SK-N-MC (cell line): ENCODE measurements around the gene ZBTB7B.

Source experiments
- EZH2 ChIP-seq: fragments of 200-600 bp; sonication (generic); IDR thresholded peaks from one replicate; pipeline ENCODE4 v1.6.1; 2017; ENCODE audit warnings: antibody characterized with exemption
- POLR2AphosphoS5 ChIP-seq: IDR thresholded peaks from 2 replicates; pipeline ENCODE4 v1.6.1; 2012; ENCODE audit warnings: mild to moderate bottlenecking, low read depth, low read length, borderline replicate concordance

DNA sequence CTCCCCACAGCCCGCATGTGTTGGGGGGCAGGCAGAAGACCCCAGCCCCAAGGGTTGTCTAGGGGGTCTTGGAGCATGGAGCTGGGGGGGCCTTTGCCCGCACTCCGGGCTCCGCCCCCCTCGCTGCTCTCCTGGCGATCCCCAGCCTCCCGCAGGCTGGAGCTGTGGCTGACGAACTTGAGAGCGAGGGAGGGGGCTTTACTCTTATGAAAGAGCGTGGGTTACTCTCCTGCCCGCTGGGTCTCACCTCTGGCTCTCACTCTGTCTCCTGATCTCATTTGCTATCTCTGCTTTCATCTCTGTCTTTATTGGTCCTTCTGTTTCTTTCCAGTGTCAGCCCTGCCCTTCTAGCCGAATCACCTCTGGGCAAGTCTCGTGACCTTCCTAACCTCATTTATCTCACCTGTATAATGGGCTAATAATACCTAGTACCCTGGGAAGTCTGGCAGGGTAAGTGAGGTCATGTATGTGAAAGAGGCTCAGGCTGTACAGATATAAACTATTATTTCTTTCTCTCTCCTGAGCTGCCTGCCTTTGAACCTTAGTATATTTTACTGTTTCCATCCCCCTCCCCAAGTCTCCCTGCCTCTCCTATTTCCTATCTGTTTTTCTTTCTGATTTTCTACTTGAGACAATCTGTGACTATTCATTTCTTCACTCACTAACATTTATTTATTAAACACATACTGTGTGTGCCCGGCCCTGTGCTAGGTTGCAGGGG, 61.7 kb downstream of the ZBTB7B start:
- TF ChIP-seq POLR2AphosphoS5 (no peak), EZH2 (no peak)
